Sigmoid colon (tissue), 7 donors: ENCODE results near the gene PRPF38A. TPM values are rescaled to one million over a fixed set of nuclear protein-coding genes. Genes with fewer than 3 reads are reported as not detected.

Source experiments
- DNase-seq: peaks from one replicate; pipeline ENCODE4 v3.0.0-alpha.2; 2019
- H3K27ac ChIP-seq, 4 donors: fragments of 200-600 bp; sonication (generic); one replicate each; pipeline ENCODE4 v1.5.1; 2016 to 2019; ENCODE audit warnings: mild to moderate bottlenecking in 1 of 4
- H3K27me3 ChIP-seq, 3 donors: fragments of 200-600 bp; sonication (generic); one replicate each; pipeline ENCODE4 v1.5.1; 2019; ENCODE audit warnings: mild to moderate bottlenecking in 1 of 3
- H3K36me3 ChIP-seq, 4 donors: fragments of 200-600 bp; sonication (generic); one replicate each; pipeline ENCODE4 v1.5.1; 2016 to 2019
- H3K4me1 ChIP-seq, 4 donors: fragments of 200-600 bp; sonication (generic); one replicate each; pipeline ENCODE4 v1.5.1; 2017 to 2019
- H3K4me3 ChIP-seq, 4 donors: fragments of 200-600 bp; sonication (generic); one replicate each; pipeline ENCODE4 v1.5.1; 2017 to 2019; ENCODE audit warnings: mild to moderate bottlenecking in 2 of 4, moderate library complexity in 1 of 4
- H3K9me3 ChIP-seq, 4 donors: fragments of 200-600 bp in 3 of 4; sonication (generic) in 3 of 4; one replicate each; pipeline versions ENCODE4 v1.5.1 to v1.6.1; 2013 to 2019
- EP300 ChIP-seq, 4 donors: sonication (generic); formaldehyde crosslinking; IDR thresholded peaks; one replicate each; pipeline ENCODE4 v1.6.1; 2017; ENCODE audit warnings: antibody characterized with exemption in 4 of 4
- POLR2A ChIP-seq, 2 donors: fragments of 450-650 bp; IDR thresholded peaks; one replicate each; pipeline ENCODE4 v1.6.1; 2016; ENCODE audit warnings: antibody characterized with exemption in 2 of 2, mild to moderate bottlenecking in 2 of 2, moderate library complexity in 2 of 2
- POLR2AphosphoS5 ChIP-seq, 4 donors: sonication (generic); formaldehyde crosslinking; IDR thresholded peaks; one replicate each; pipeline ENCODE4 v1.6.1; 2017; ENCODE audit warnings: antibody characterized with exemption in 4 of 4
- WGBS, 2 donors: extraction: QIAGEN DNeasy Blood & Tissue Kit; methylation state at CpG; one replicate each; pipeline ENCODE4 v1.1.7; 2013; 5-methylcytosine and 5-hydroxymethylcytosine counted together
- intact Hi-C: fragments of 100-400 bp; cut with DNase I; formaldehyde crosslinking; loops from one replicate; pipeline ENCODE4 v1.15.1; 2023
- polyA plus RNA-seq, 3 donors: library from polyadenylated mRNA; stranded (reverse); fragments of 200-250 nt; gene quantifications; one replicate each; pipeline ENCODE4 v1.2.3, GENCODE V29; 2013
- total RNA-seq, 4 donors: library from RNA; depleted of rRNA; stranded (reverse); fragments of >200 nt; gene quantifications; one replicate each; pipeline ENCODE4 v1.1.0, GENCODE V29; 2016
- TF ChIP-seq, protein P1 (sequence below), 4 experiments: fragments of 450-650 bp in 3 of 4; fragments of 200-600 bp in 1 of 4; IDR thresholded peaks; one replicate each; pipeline ENCODE4 v1.5.1; 2016 to 2019; ENCODE audit warnings: antibody characterized with exemption in 4 of 4, mild to moderate bottlenecking in 3 of 4, moderate library complexity in 2 of 4
- donor health status: healthy with polysubstance abuse.
- donor health status: Bipolar disorder and iron deficiency.
- donor health status: healthy.

PRPF38A gene
- total and polyA plus RNA-seq, 7 donors = 12.4 to 29.8 (median 18.8) TPM

DNA sequence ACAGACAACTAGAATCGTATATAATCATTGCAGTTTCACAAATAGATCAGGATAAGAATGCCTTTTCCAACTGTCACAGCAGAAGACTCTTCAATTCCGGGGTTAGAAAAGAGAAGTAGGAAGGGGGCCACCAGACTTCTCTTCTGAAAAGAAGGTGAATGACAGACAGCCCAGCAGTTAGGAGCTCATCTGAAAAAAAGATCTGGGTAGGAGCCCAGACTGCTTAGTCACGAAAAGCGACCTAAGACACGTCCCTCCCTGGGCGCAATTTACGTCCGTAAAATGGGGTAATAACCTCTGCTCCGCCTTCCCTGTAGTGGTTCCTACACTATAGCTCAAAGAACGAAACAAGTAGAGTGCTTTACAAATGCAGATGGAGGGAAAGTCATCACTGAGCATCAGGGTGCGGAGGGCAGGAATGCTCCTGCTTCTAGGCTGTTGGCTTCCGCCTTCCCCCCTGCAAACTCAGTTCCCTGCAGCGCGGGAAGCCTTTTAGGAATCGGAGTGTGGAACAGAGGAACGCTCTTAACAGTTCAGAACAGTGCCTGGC is 761 bp upstream of the PRPF38A start:
- no peaks in the 10 kb centered on the region for H3K9me3 ChIP-seq
- peaks cover under 1 to 27% (median 12%) of the 10 kb centered on the region in 4 donors for H3K36me3 ChIP-seq
- peaks cover 0 to 26% (median 23%) of the 10 kb centered on the region in 4 donors for H3K4me1 ChIP-seq
- WGBS, 2 donors = 0% methylated on average over 16 of the region's 16 CpGs
- H3K4me3 ChIP-seq = peak overlapping the region; percentile 56 to 87 (median 78)
- intact Hi-C loops = loop anchor here (1.0 to 10.0 kb wide), 4 partner anchors 36 to 259 kb away; partner anchors contain the start of genes GPX7, TUT4 and ZFYVE9
- DNase-seq = no peak
- H3K27ac ChIP-seq = peak overlapping the region; percentile 84 to 90 (median 89)
- TF ChIP-seq POLR2A (IDR thresholded peaks at IDR 0.05) = no peak
- TF ChIP-seq, protein P1, sequence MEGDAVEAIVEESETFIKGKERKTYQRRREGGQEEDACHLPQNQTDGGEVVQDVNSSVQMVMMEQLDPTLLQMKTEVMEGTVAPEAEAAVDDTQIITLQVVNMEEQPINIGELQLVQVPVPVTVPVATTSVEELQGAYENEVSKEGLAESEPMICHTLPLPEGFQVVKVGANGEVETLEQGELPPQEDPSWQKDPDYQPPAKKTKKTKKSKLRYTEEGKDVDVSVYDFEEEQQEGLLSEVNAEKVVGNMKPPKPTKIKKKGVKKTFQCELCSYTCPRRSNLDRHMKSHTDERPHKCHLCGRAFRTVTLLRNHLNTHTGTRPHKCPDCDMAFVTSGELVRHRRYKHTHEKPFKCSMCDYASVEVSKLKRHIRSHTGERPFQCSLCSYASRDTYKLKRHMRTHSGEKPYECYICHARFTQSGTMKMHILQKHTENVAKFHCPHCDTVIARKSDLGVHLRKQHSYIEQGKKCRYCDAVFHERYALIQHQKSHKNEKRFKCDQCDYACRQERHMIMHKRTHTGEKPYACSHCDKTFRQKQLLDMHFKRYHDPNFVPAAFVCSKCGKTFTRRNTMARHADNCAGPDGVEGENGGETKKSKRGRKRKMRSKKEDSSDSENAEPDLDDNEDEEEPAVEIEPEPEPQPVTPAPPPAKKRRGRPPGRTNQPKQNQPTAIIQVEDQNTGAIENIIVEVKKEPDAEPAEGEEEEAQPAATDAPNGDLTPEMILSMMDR (IDR thresholded peaks at IDR 0.05) = no peak
- no peak for TF ChIP-seq EP300 (IDR thresholded peaks at IDR 0.05)
- no peak for TF ChIP-seq POLR2AphosphoS5 (IDR thresholded peaks at IDR 0.05)
- H3K27me3 ChIP-seq = no peaks in the 10 kb centered on the region

DNA sequence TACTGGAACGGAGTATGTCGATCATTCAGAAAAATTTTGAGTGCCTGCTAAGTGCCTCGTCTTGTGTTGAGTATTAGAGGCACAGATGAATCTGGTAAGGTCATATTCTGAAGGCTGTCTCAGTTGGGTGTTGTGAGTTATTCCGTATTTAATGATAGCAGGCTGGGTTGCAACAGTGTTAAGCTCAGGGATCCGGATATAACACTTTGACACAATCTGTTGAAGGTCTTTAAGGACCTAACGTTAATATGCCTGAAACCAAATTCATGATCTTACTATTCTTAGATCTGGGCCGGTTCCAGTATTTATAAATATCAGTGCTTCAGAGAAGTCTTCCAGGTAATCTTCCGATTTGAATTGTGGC is 555 bp downstream of the PRPF38A start:
- Histone ChIP-seq H3K27ac (peak overlapping the region; percentile 84 to 90 (median 89)), H3K4me3 (peak overlapping the region; percentile 56 to 87 (median 78)), H3K9me3 (no peaks in the 10 kb centered on the region), H3K27me3 (no peaks in the 10 kb centered on the region), H3K36me3 (peaks cover 7 to 41% (median 19%) of the 10 kb centered on the region in 4 donors), H3K4me1 (peaks cover 0 to 26% (median 23%) of the 10 kb centered on the region in 4 donors)
- intact Hi-C loops = loop anchor here (1.0 to 10.0 kb wide), 4 partner anchors 38 to 260 kb away; partner anchors contain the start of genes GPX7, TUT4 and ZFYVE9
- TF ChIP-seq, protein P1 (IDR thresholded peaks at IDR 0.05) = no peak
- TF ChIP-seq POLR2AphosphoS5 (IDR thresholded peaks at IDR 0.05) = no peak
- no peak for TF ChIP-seq EP300 (IDR thresholded peaks at IDR 0.05)
- TF ChIP-seq POLR2A (IDR thresholded peaks at IDR 0.05) = no peak
- no peak for DNase-seq
- WGBS, 2 donors = 1 to 3% methylated on average over 8 of the region's 8 CpGs

DNA sequence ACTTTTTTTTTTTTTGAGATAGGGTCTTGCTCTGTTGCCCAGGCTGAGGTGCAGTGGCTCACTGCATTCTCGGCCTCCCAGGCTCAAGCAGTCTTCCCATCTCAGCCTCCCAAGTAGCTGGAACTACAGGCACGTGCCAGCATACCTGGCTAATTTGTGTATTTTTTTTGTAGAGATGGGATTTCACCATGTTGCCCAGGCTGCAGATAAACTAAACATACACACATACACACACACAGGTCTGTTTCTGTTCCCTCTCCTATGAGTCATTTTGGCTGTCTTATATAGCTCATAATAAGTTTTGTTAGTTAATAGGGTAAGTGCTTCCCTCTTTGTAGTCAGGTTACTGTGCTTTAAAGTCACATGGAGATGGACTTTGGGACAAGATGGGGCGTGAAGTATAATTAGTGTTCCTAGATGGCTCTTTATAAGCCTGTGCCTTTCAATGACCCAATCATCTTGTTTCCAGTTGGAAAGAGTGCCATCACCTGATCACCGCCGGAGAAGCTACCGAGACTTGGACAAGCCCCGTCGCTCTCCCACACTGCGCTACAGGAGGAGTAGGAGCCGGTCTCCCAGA is 9.1 kb downstream of the PRPF38A start:
- Histone ChIP-seq H3K9me3 (no peaks in the 10 kb centered on the region), H3K36me3 (peaks cover 45 to 100% (median 76%) of the 10 kb centered on the region in 4 donors), H3K27ac (no peak overlapping the region), H3K4me1 (no peaks in the 10 kb centered on the region), H3K4me3 (no peak overlapping the region), H3K27me3 (no peaks in the 10 kb centered on the region)
- DNase-seq = no peak
- WGBS, 2 donors = 21 to 77% methylated on average over 10 of the region's 10 CpGs
- intact Hi-C loops = no loop called here
- TF ChIP-seq POLR2A (IDR thresholded peaks at IDR 0.05) (no peak), EP300 (IDR thresholded peaks at IDR 0.05) (no peak), POLR2AphosphoS5 (IDR thresholded peaks at IDR 0.05) (no peak)
- TF ChIP-seq, protein P1 (IDR thresholded peaks at IDR 0.05) = no peak

DNA sequence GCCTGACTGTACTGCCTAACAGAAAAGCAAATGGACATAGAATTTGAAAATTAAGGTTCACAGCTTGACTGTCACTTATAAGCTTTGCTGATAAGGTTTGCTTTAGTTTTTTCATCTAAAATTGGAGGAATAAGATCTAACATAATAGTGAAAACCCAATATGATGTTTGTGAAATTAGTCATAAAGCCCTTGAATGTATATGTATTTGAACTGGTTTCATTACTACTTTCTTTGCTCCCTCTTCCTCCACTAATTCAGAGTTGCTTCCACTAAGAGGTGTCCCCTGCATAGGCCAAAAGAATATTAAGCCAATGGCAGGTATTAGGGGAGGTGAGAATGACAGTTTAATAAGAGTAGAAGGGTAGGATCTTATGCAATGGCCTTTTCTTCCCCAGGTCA is 10.5 kb downstream of the PRPF38A start:
- H3K4me1 ChIP-seq = no peaks in the 10 kb centered on the region
- peaks cover 39 to 100% (median 71%) of the 10 kb centered on the region in 4 donors for H3K36me3 ChIP-seq
- no peak for DNase-seq
- no peaks in the 10 kb centered on the region for H3K27me3 ChIP-seq
- intact Hi-C loops = no loop called here
- H3K9me3 ChIP-seq = no peaks in the 10 kb centered on the region
- TF ChIP-seq, protein P1 (IDR thresholded peaks at IDR 0.05) = no peak
- TF ChIP-seq POLR2AphosphoS5 (IDR thresholded peaks at IDR 0.05) = no peak
- no peak for TF ChIP-seq POLR2A (IDR thresholded peaks at IDR 0.05)
- TF ChIP-seq EP300 (IDR thresholded peaks at IDR 0.05) = no peak
- H3K4me3 ChIP-seq = no peak overlapping the region
- H3K27ac ChIP-seq = no peak overlapping the region
